Endometrial microvascular endothelial cells (primary cell): ENCODE measurements around the gene RAX2. TPM values are rescaled to one million over a fixed set of nuclear protein-coding genes. Genes with fewer than 3 reads are reported as not detected.

Source experiments
- total RNA-seq: library from RNA; depleted of rRNA; stranded (reverse); fragments of >200 nt; gene quantifications from one replicate; pipeline ENCODE4 v1.2.3, GENCODE V29; 2015; ENCODE audit errors: inconsistent ontology term

The RAX2 gene
- total RNA-seq, 1 donor from 2014 or later, result not detected

Other genes starting within 250 kb of the RAX2 start
- not detected for gene TEKTIP1, start 233.1 kb downstream of the RAX2 start, total RNA-seq
- gene MFSD12, start 214.6 kb downstream of the RAX2 start, total RNA-seq, result 121 TPM
- 79.4 TPM for gene HMG20B, start 199.3 kb downstream of the RAX2 start, total RNA-seq
- 0.28 TPM for gene GIPC3, start 186.8 kb downstream of the RAX2 start, total RNA-seq
- gene TBXA2R, start 165.4 kb downstream of the RAX2 start, total RNA-seq, result 4.2 TPM
- 46.6 TPM for gene CACTIN, start 145.4 kb downstream of the RAX2 start, total RNA-seq
- 38.0 TPM for gene PIP5K1C, start 71.8 kb downstream of the RAX2 start, total RNA-seq
- gene TJP3, start 63.8 kb downstream of the RAX2 start, total RNA-seq, result not detected
- gene APBA3, start 10.5 kb downstream of the RAX2 start, total RNA-seq, result 46.8 TPM
- 88.7 TPM for gene MRPL54, start 9.5 kb downstream of the RAX2 start, total RNA-seq
- not detected for gene MATK, start 14.2 kb upstream of the RAX2 start, total RNA-seq
- not detected for gene ZFR2, start 96.8 kb upstream of the RAX2 start, total RNA-seq
- not detected for gene ATCAY, start 108.5 kb upstream of the RAX2 start, total RNA-seq
- not detected for gene NMRK2, start 160.8 kb upstream of the RAX2 start, total RNA-seq
- 127 TPM for gene DAPK3, start 198.9 kb upstream of the RAX2 start, total RNA-seq
- 2,011 TPM for gene EEF2, start 213.2 kb upstream of the RAX2 start, total RNA-seq
- 39.8 TPM for gene PIAS4, start 235.5 kb upstream of the RAX2 start, total RNA-seq